Measurements from ENCODE around the gene RNF152. TPM values are rescaled to one million over a fixed set of nuclear protein-coding genes. Genes with fewer than 3 reads are reported as not detected.

Gene RNF152
- total RNA-seq, 1 donor from 2014 or later: 45.7 TPM

GRCh38 chr18:61824733-61825363 is 68.0 kb downstream of the RNF152 start:
- no peak overlapping the region for H3K27ac ChIP-seq
- H3K27me3 ChIP-seq: no peaks in the 10 kb centered on the region
- no peaks in the 10 kb centered on the region for H3K9me3 ChIP-seq
- intact Hi-C loops (cut with DNase I): no loop called here
- no peak for DNase-seq (ENCODE audit: extremely low spot score in 2 of 2)
- no peaks in the 10 kb centered on the region for H3K36me3 ChIP-seq
- no peak overlapping the region for H3K4me3 ChIP-seq
- TF ChIP-seq POLR2AphosphoS5 (IDR thresholded peaks at IDR 0.05; ENCODE audit: insufficient read depth in 1 of 2, low read depth in 1 of 2) (no peak), POLR2A (IDR thresholded peaks at IDR 0.05) (no peak), CTCF (IDR thresholded peaks at IDR 0.05) (no peak)
- H3K4me1 ChIP-seq: no peaks in the 10 kb centered on the region

DNA sequence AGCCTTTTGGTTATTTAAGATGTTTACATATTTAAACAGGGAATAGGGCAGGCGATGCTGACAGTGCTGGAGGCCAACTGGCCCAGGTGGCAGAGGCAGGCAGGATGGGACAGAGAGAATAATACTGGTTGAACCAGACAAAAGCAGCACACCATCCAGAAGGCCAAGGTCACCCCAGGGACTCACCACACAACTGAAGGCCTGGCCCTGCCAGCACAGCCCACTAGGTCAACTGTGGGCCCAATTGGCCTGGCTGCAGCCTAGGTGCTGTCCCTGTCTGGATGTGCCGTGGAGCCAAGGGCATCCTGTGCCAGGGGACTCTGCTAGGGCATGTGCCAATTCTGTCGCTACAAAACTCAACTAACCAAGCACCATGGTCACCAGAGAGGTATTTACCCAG is 69.2 kb downstream of the RNF152 start:
- Histone ChIP-seq H3K27ac (no peak overlapping the region), H3K4me1 (no peaks in the 10 kb centered on the region), H3K9me3 (no peaks in the 10 kb centered on the region), H3K27me3 (no peaks in the 10 kb centered on the region), H3K36me3 (no peaks in the 10 kb centered on the region), H3K4me3 (no peak overlapping the region)
- intact Hi-C loops (cut with DNase I): no loop called here
- no peak for TF ChIP-seq CTCF (IDR thresholded peaks at IDR 0.05)
- TF ChIP-seq POLR2AphosphoS5 (IDR thresholded peaks at IDR 0.05; ENCODE audit: insufficient read depth in 1 of 2, low read depth in 1 of 2): no peak
- TF ChIP-seq POLR2A (IDR thresholded peaks at IDR 0.05): no peak
- no peak for DNase-seq (ENCODE audit: extremely low spot score in 2 of 2)

DNA sequence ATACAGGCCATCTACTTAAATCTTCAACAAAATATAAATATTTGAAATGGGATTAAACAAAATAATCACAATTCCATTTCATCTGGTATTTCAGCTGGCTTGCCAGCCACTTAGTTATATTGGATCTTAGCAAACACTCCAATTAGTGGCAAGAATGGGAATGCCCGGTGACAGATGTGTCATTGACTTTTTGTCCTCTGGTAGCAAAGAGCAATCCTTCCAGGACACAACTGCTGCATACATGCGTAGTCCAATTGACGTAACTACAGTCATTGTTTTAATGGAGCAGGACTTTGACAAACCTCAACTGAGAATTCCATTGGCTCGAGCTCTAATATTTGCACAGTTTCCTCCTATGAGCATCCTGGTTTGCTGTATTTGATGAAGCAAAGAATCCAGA is 69.9 kb downstream of the RNF152 start:
- intact Hi-C loops (cut with DNase I): no loop called here
- Histone ChIP-seq H3K9me3 (no peaks in the 10 kb centered on the region), H3K27ac (no peak overlapping the region), H3K27me3 (no peaks in the 10 kb centered on the region), H3K36me3 (no peaks in the 10 kb centered on the region), H3K4me3 (no peak overlapping the region), H3K4me1 (no peaks in the 10 kb centered on the region)
- DNase-seq (ENCODE audit: extremely low spot score in 2 of 2): no peak
- TF ChIP-seq POLR2A (IDR thresholded peaks at IDR 0.05) (no peak), CTCF (IDR thresholded peaks at IDR 0.05) (no peak), POLR2AphosphoS5 (IDR thresholded peaks at IDR 0.05; ENCODE audit: insufficient read depth in 1 of 2, low read depth in 1 of 2) (no peak)

GRCh38 chr18:61821748-61822147 is 71.1 kb downstream of the RNF152 start:
- Histone ChIP-seq H3K27ac (no peak overlapping the region), H3K36me3 (no peaks in the 10 kb centered on the region), H3K4me3 (no peak overlapping the region), H3K9me3 (no peaks in the 10 kb centered on the region), H3K4me1 (no peaks in the 10 kb centered on the region), H3K27me3 (no peaks in the 10 kb centered on the region)
- intact Hi-C loops (cut with DNase I): no loop called here
- TF ChIP-seq CTCF (IDR thresholded peaks at IDR 0.05) (no peak), POLR2AphosphoS5 (IDR thresholded peaks at IDR 0.05; ENCODE audit: insufficient read depth in 1 of 2, low read depth in 1 of 2) (no peak), POLR2A (IDR thresholded peaks at IDR 0.05) (no peak)
- DNase-seq (ENCODE audit: extremely low spot score in 2 of 2): no peak

DNA sequence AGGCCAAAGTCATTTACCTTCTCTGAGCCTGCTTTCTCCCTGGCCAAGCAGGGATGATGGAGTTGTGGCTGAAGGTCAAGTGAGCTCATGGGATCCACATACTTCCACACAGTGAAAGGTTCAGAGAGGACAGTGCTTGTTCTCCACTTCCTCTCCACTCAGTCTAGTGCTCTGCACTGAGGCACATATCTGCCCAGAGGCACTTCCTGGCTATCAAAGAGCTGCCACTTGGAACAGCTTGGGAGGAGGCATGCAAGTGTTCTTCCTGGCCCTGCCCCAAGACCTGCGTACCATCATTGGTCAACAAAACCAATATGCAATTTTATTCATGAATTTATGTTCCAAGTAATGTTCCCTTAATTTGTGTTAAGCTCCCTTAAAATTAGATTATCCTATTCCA is 71.9 kb downstream of the RNF152 start:
- DNase-seq (ENCODE audit: extremely low spot score in 2 of 2): no peak

More for the DNA sequence above, 71.9 kb downstream of the RNF152 start:
- H3K4me3 ChIP-seq: no peak overlapping the region
- H3K4me1 ChIP-seq: no peaks in the 10 kb centered on the region
- intact Hi-C loops (cut with DNase I): no loop called here
- H3K27me3 ChIP-seq: no peaks in the 10 kb centered on the region
- no peaks in the 10 kb centered on the region for H3K9me3 ChIP-seq
- H3K27ac ChIP-seq: no peak overlapping the region
- peaks cover 0 to 5% of the 10 kb centered on the region in 2 donors for H3K36me3 ChIP-seq
- TF ChIP-seq POLR2AphosphoS5 (IDR thresholded peaks at IDR 0.05; ENCODE audit: insufficient read depth in 1 of 2, low read depth in 1 of 2) (no peak), POLR2A (IDR thresholded peaks at IDR 0.05) (no peak), CTCF (IDR thresholded peaks at IDR 0.05) (no peak)
